IMR-90 (cell line): ENCODE measurements around the gene CTPS1. TPM values are rescaled to one million over a fixed set of nuclear protein-coding genes. Genes with fewer than 3 reads are reported as not detected.

ENCODE experiments used
- ATAC-seq: fragments of 200-7000 bp; cut with Tn5 transposase; 2 replicates; pipeline ENCODE4 v1.9.1; 2020; ENCODE audit warnings: low read depth, mild to moderate bottlenecking, moderate library complexity
- BruUV-seq: library from RNA; stranded (reverse); fragments of 400-500 nt; replicated peaks from 2 replicates; lab custom pipeline; 2021; lab: Mats Ljungman, UMichigan
- CTCF ChIA-PET: fragments of 300-600 bp; formaldehyde crosslinking; extraction: SDS; loops from one replicate; lab custom pipeline; 2021; ENCODE audit warnings: antibody characterized with exemption; lab: Yijun Ruan, JAX
- POLR2A ChIA-PET: fragments of 300-600 bp; sonication (Branson Sonifier 250); formaldehyde crosslinking; loops from one replicate; lab custom pipeline; 2022; ENCODE audit warnings: antibody characterized with exemption; ENCODE audit not compliant: unreplicated experiment; lab: Charles Lee
- DNase-seq: peaks from one replicate; pipeline ENCODE4 v3.0.0; 2013
- H2AFZ ChIP-seq: replicated peaks from 2 replicates; pipeline ENCODE3; 2013; ENCODE audit warnings: low read length, mild to moderate bottlenecking; ENCODE audit not compliant: poor library complexity
- H2AK5ac ChIP-seq: 2 replicates; pipeline ENCODE4 v1.6.1; 2013; ENCODE audit warnings: low read depth, low read length, inconsistent platforms
- H2AK9ac ChIP-seq: replicated peaks from 2 replicates; pipeline ENCODE3; 2013; ENCODE audit warnings: mild to moderate bottlenecking, low read depth, low read length, moderate library complexity; ENCODE audit not compliant: poor library complexity
- H2BK120ac ChIP-seq: 2 replicates; pipeline ENCODE4 v1.6.1; 2013; ENCODE audit warnings: low read depth, low read length, inconsistent platforms
- H2BK15ac ChIP-seq: 3 replicates; pipeline ENCODE4 v1.6.1; 2013; ENCODE audit warnings: low read depth, low read length, inconsistent platforms
- H2BK20ac ChIP-seq: 2 replicates; pipeline ENCODE4 v1.6.1; 2013; ENCODE audit warnings: low read depth, mild to moderate bottlenecking, inconsistent platforms, low read length, moderate library complexity
- H2BK5ac ChIP-seq: 2 replicates; pipeline ENCODE4 v1.6.1; 2013; ENCODE audit warnings: mild to moderate bottlenecking, low read depth, low read length, inconsistent platforms; ENCODE audit not compliant: poor library complexity, severe bottlenecking
- H3K14ac ChIP-seq: replicated peaks from 2 replicates; pipeline ENCODE4 v1.6.1; 2013; ENCODE audit warnings: low read depth, low read length, inconsistent platforms
- H3K18ac ChIP-seq: 2 replicates; pipeline ENCODE4 v1.6.1; 2013; ENCODE audit warnings: low read depth, low read length, control low read depth
- H3K23ac ChIP-seq: 2 replicates; pipeline ENCODE4 v1.6.1; 2013; ENCODE audit warnings: low read depth, low read length, inconsistent platforms
- H3K27ac ChIP-seq: 2 replicates; pipeline ENCODE4 v1.5.1; 2013; ENCODE audit warnings: mild to moderate bottlenecking, control low read depth, low read length; ENCODE audit not compliant: insufficient read depth
- H3K27me3 ChIP-seq: 2 replicates; pipeline ENCODE4 v1.6.1; 2013; ENCODE audit warnings: low read length; ENCODE audit not compliant: control insufficient read depth, insufficient read depth
- H3K36me3 ChIP-seq: 2 replicates; pipeline ENCODE4 v1.6.1; 2013; ENCODE audit warnings: low read length, mixed read lengths; ENCODE audit not compliant: control insufficient read depth, insufficient read depth
- H3K4ac ChIP-seq: 2 replicates; pipeline ENCODE4 v1.6.1; 2013; ENCODE audit warnings: low read depth, low read length, inconsistent platforms
- H3K4me1 ChIP-seq: 2 replicates; pipeline ENCODE4 v1.6.1; 2013; ENCODE audit warnings: low read length, mixed read lengths; ENCODE audit not compliant: control insufficient read depth, insufficient read depth
- H3K4me2 ChIP-seq: 2 replicates; pipeline ENCODE4 v1.6.1; 2013; ENCODE audit warnings: low read depth, mild to moderate bottlenecking, control low read depth, low read length, moderate library complexity
- H3K4me3 ChIP-seq: 2 replicates; pipeline ENCODE4 v1.5.1; 2013; ENCODE audit warnings: low read depth, mild to moderate bottlenecking, control low read depth, low read length, moderate library complexity; ENCODE audit not compliant: insufficient read depth
- H3K56ac ChIP-seq: 2 replicates; pipeline ENCODE4 v1.6.1; 2013; ENCODE audit warnings: low read length, inconsistent platforms; ENCODE audit not compliant: insufficient read depth; ENCODE audit errors: extremely low read depth
- H3K79me1 ChIP-seq, 2 experiments: 2 replicates each; pipeline ENCODE4 v1.6.1; 2013; ENCODE audit warnings: low read length in 2 of 2, inconsistent platforms in 1 of 2, low read depth in 1 of 2
- H3K9ac ChIP-seq: 2 replicates; pipeline ENCODE4 v1.6.1; 2013; ENCODE audit warnings: low read depth, low read length, control low read depth
- H3K9me1 ChIP-seq: 2 replicates; pipeline ENCODE4 v1.6.1; 2013; ENCODE audit warnings: low read length, inconsistent platforms; ENCODE audit not compliant: insufficient read depth
- H3K9me3 ChIP-seq: 2 replicates; pipeline ENCODE4 v1.6.1; 2013; ENCODE audit warnings: low read length; ENCODE audit not compliant: control insufficient read depth, insufficient read depth
- H4K20me1 ChIP-seq: 2 replicates; pipeline ENCODE4 v1.6.1; 2013; ENCODE audit warnings: low read length, inconsistent platforms; ENCODE audit not compliant: insufficient read depth
- H4K5ac ChIP-seq: 2 replicates; pipeline ENCODE4 v1.6.1; 2013; ENCODE audit warnings: mild to moderate bottlenecking, low read depth, low read length, control low read depth
- H4K8ac ChIP-seq, 2 experiments: 2 replicates each; pipeline ENCODE4 v1.6.1; 2013; ENCODE audit warnings: low read depth in 2 of 2, low read length in 2 of 2, control low read depth in 1 of 2, inconsistent platforms in 1 of 2
- H4K91ac ChIP-seq: 2 replicates; pipeline ENCODE4 v1.6.1; 2013; ENCODE audit warnings: low read depth, low read length, inconsistent platforms; ENCODE audit not compliant: insufficient read depth
- BHLHE40 ChIP-seq: fragments of 150-350 bp; IDR thresholded peaks from 2 replicates; pipeline ENCODE4 v1.6.1; 2016; ENCODE audit warnings: mild to moderate bottlenecking, low read depth, low read length
- CEBPB ChIP-seq: IDR thresholded peaks from 2 replicates; pipeline ENCODE4 v1.6.1; 2012; ENCODE audit warnings: low read depth, low read length, improper control_type of control experiment
- CHD1 ChIP-seq: IDR thresholded peaks from 2 replicates; pipeline ENCODE4 v1.6.1; 2012; ENCODE audit warnings: low read depth, low read length, improper control_type of control experiment
- CTCF ChIP-seq: conservative IDR thresholded peaks from 2 replicates; pipeline ENCODE4 v1.5.1; 2012; ENCODE audit warnings: mild to moderate bottlenecking, low read depth, low read length, improper control_type of control experiment
- FOS ChIP-seq: fragments of 150-350 bp; IDR thresholded peaks from 2 replicates; pipeline ENCODE4 v1.6.1; 2016; ENCODE audit warnings: low read depth, low read length
- MAFK ChIP-seq: IDR thresholded peaks from 2 replicates; pipeline ENCODE4 v1.6.1; 2012; ENCODE audit warnings: low read depth, low read length, improper control_type of control experiment
- MAZ ChIP-seq: IDR thresholded peaks from 2 replicates; pipeline ENCODE4 v1.6.1; 2012; ENCODE audit warnings: low read depth, mild to moderate bottlenecking, low read length, improper control_type of control experiment, moderate library complexity, borderline replicate concordance
- MXI1 ChIP-seq: IDR thresholded peaks from 2 replicates; pipeline ENCODE4 v1.6.1; 2012; ENCODE audit warnings: low read depth, mild to moderate bottlenecking, low read length, moderate library complexity, borderline replicate concordance
- NFE2L2 ChIP-seq: fragments of 150-350 bp; IDR thresholded peaks from 2 replicates; pipeline ENCODE4 v1.6.1; 2016; ENCODE audit warnings: low read depth, mild to moderate bottlenecking, low read length
- POLR2A ChIP-seq: IDR thresholded peaks from 2 replicates; pipeline ENCODE4 v1.6.1; 2012; ENCODE audit warnings: mild to moderate bottlenecking, low read depth, low read length
- RAD21 ChIP-seq: IDR thresholded peaks from 2 replicates; pipeline ENCODE4 v1.6.1; 2012; ENCODE audit warnings: low read length, improper control_type of control experiment
- RCOR1 ChIP-seq: IDR thresholded peaks from 2 replicates; pipeline ENCODE4 v1.6.1; 2012; ENCODE audit warnings: mild to moderate bottlenecking, low read length, improper control_type of control experiment; ENCODE audit not compliant: insufficient replicate concordance
- RFX5 ChIP-seq: IDR thresholded peaks from 2 replicates; pipeline ENCODE4 v1.8.0; 2012; ENCODE audit warnings: low read depth, mild to moderate bottlenecking, low read length, moderate library complexity
- SMC3 ChIP-seq: fragments of 150-350 bp; IDR thresholded peaks from 2 replicates; pipeline ENCODE4 v1.6.1; 2016; ENCODE audit warnings: low read depth, mild to moderate bottlenecking, antibody characterized with exemption, low read length, moderate library complexity
- WGBS, 2 experiments: methylation state at CpG; one replicate each; pipeline versions ENCODE4 v1.1.5 to v1.1.7; 2013; ENCODE audit warnings: missing lambda C conversion rate in 2 of 2; ENCODE audit not compliant: insufficient read length in 1 of 2; ENCODE audit errors: extremely low coverage in 2 of 2; 5-methylcytosine and 5-hydroxymethylcytosine counted together
- dilution Hi-C: fragments of 300-500 bp; cut with HindIII; formaldehyde crosslinking; loops from one replicate; pipeline ENCODE4 v1.14.3; 2018; ENCODE audit warnings: low sequenced_read_pairs; ENCODE audit not compliant: unreplicated experiment
- in situ Hi-C: fragments of 300-500 bp; cut with MboI; formaldehyde crosslinking; loops from 3 replicates; pipeline ENCODE4 v1.14.3; 2019; ENCODE audit warnings: low sequenced_read_pairs, inconsistent platforms, mixed read lengths
- intact Hi-C: fragments of 100-400 bp; cut with micrococcal nuclease; formaldehyde crosslinking; loops from 2 replicates; pipeline ENCODE4 v1.10.0; 2022
- polyA plus RNA-seq, 3 experiments: library from polyadenylated mRNA; depleted of rRNA; stranded (reverse); fragments of >200 nt; gene quantifications; 2 replicates each; pipeline ENCODE4 v1.2.3, GENCODE V29; 2012; ENCODE audit warnings: low replicate concordance in 1 of 3
- total RNA-seq: library from RNA; depleted of rRNA; stranded (reverse); fragments of >200 nt; gene quantifications from 2 replicates; pipeline ENCODE4 v1.2.3, GENCODE V29; 2012
- TF ChIP-seq, protein P1 (sequence below): fragments of 150-350 bp; IDR thresholded peaks from 2 replicates; pipeline ENCODE4 v1.6.1; 2016; ENCODE audit warnings: low read depth, mild to moderate bottlenecking, low read length, moderate library complexity, borderline replicate concordance
- TF ChIP-seq, protein P2 (sequence below): fragments of 150-350 bp; IDR thresholded peaks from 2 replicates; pipeline ENCODE4 v1.6.1; 2017; ENCODE audit warnings: mild to moderate bottlenecking, antibody characterized with exemption, low read length, low read depth

CTPS1 gene
- total and polyA plus RNA-seq, 2 of the 4 experiments (the other 2 are of a cell fraction), result 40.4 to 41.0 TPM

DNA sequence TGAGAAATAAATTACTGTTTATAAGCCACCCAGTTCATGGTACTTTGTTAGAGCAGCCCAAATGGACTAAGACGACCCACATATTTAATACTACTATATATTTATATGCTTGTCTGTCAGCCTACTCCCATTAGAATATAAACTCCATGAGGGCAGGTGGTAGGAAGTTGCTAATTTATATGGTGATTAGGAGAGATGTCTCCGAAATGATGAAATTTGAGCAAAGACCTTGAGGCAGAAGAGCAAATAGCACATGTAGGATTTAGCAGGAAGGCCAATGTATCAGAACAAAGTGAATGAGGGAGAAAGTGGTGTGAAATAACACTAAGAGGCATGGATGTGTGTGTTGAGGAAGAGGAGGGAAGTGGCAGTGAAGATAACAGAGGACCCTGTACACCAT, 52.7 kb downstream of the CTPS1 start:
- CTCF ChIA-PET, result no interaction called here
- BruUV-seq, result no TSS peak
- dilution Hi-C loops (no loop called here), intact Hi-C loops (no loop called here), in situ Hi-C loops (loop anchor here (25.0 kb wide), 1 partner anchor 380 kb away; no protein-coding TSS in a partner anchor)
- no peak for DNase-seq
- no peak overlapping the region for H4K8ac ChIP-seq
- no peak overlapping the region for H3K4me2 ChIP-seq
- no peak overlapping the region for H2BK5ac ChIP-seq
- H3K27ac ChIP-seq, result no peak overlapping the region
- TF ChIP-seq MAZ, result no peak
- no peak for TF ChIP-seq CTCF
- TF ChIP-seq FOS, result no peak
- TF ChIP-seq RCOR1, result no peak
- TF ChIP-seq RFX5, result no peak
- TF ChIP-seq CEBPB, result no peak
- no peak for TF ChIP-seq RAD21
- no peak for TF ChIP-seq CHD1
- no peak for TF ChIP-seq MAFK
- TF ChIP-seq BHLHE40, result no peak
- TF ChIP-seq POLR2A, result no peak
- TF ChIP-seq, protein P1, sequence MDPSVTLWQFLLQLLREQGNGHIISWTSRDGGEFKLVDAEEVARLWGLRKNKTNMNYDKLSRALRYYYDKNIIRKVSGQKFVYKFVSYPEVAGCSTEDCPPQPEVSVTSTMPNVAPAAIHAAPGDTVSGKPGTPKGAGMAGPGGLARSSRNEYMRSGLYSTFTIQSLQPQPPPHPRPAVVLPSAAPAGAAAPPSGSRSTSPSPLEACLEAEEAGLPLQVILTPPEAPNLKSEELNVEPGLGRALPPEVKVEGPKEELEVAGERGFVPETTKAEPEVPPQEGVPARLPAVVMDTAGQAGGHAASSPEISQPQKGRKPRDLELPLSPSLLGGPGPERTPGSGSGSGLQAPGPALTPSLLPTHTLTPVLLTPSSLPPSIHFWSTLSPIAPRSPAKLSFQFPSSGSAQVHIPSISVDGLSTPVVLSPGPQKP, result no peak
- no peak for TF ChIP-seq MXI1
- no peak for TF ChIP-seq SMC3
- TF ChIP-seq NFE2L2, result no peak
- TF ChIP-seq, protein P2, sequence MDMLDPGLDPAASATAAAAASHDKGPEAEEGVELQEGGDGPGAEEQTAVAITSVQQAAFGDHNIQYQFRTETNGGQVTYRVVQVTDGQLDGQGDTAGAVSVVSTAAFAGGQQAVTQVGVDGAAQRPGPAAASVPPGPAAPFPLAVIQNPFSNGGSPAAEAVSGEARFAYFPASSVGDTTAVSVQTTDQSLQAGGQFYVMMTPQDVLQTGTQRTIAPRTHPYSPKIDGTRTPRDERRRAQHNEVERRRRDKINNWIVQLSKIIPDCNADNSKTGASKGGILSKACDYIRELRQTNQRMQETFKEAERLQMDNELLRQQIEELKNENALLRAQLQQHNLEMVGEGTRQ, result no peak
- H3K4me1 ChIP-seq, result no peaks in the 10 kb centered on the region; the same call in 1 of the 2 replicates
- H2BK120ac ChIP-seq, result no peak overlapping the region
- no peak for ATAC-seq
- H3K4ac ChIP-seq, result no peak overlapping the region
- POLR2A ChIA-PET, result no interaction called here
- no peak overlapping the region for H3K56ac ChIP-seq
- H3K9ac ChIP-seq, result no peak overlapping the region
- H2AK9ac ChIP-seq, result no peak overlapping the region
- no peak overlapping the region for H3K4me3 ChIP-seq
- no peak overlapping the region for H3K18ac ChIP-seq
- no peaks in the 10 kb centered on the region; a peak in 1 of 4 replicates for H3K79me1 ChIP-seq
- H2AK5ac ChIP-seq, result no peak overlapping the region
- H3K27me3 ChIP-seq, result no peaks in the 10 kb centered on the region
- H4K91ac ChIP-seq, result no peak overlapping the region
- 100% methylated on average over 1 of the region's 2 CpGs; no CpG with 5 or more reads in 1 of the 2 experiments for WGBS, 2 experiments
- no peaks in the 10 kb centered on the region for H4K20me1 ChIP-seq
- H2BK20ac ChIP-seq, result no peak overlapping the region
- H3K36me3 ChIP-seq, result peaks cover 38% of the 10 kb centered on the region
- no peak overlapping the region for H3K23ac ChIP-seq
- H3K9me1 ChIP-seq, result peaks cover 4% of the 10 kb centered on the region
- no peak overlapping the region for H2AFZ ChIP-seq
- no peak overlapping the region for H2BK15ac ChIP-seq
- no peak overlapping the region for H3K14ac ChIP-seq
- H3K9me3 ChIP-seq, result no peaks in the 10 kb centered on the region
- H4K5ac ChIP-seq, result no peak overlapping the region
